H9 (cell line): Measurements from ENCODE around the gene SZRD1. TPM values are rescaled to one million over a fixed set of nuclear protein-coding genes. Genes with fewer than 3 reads are reported as not detected.

Experiments
- DNase-seq: peaks from one replicate; pipeline ENCODE4 v3.0.0-alpha.2; 2017
- H2AFZ ChIP-seq: one replicate; pipeline ENCODE4 v1.6.1; 2013; ENCODE audit warnings: mild to moderate bottlenecking, low read length, control low read depth, moderate library complexity
- H2AK5ac ChIP-seq: 2 replicates; pipeline ENCODE4 v1.6.1; 2013; ENCODE audit warnings: low read length, control low read depth, mixed read lengths; ENCODE audit not compliant: insufficient read length
- H2BK120ac ChIP-seq: one replicate; pipeline ENCODE4 v1.6.1; 2013; ENCODE audit warnings: low read depth, mild to moderate bottlenecking, low read length, control low read depth, inconsistent platforms; ENCODE audit not compliant: poor library complexity, severe bottlenecking
- H2BK12ac ChIP-seq: 2 replicates; pipeline ENCODE4 v1.6.1; 2013; ENCODE audit warnings: low read length, control low read depth, mixed read lengths, low read depth; ENCODE audit not compliant: insufficient read length
- H2BK15ac ChIP-seq: 2 replicates; pipeline ENCODE4 v1.6.1; 2013; ENCODE audit warnings: low read depth, low read length, control low read depth
- H2BK20ac ChIP-seq: one replicate; pipeline ENCODE4 v1.6.1; 2013; ENCODE audit warnings: low read depth, mild to moderate bottlenecking, low read length, control low read depth, inconsistent platforms; ENCODE audit not compliant: poor library complexity, severe bottlenecking
- H2BK5ac ChIP-seq: 2 replicates; pipeline ENCODE4 v1.6.1; 2013; ENCODE audit warnings: low read length, control low read depth, mixed read lengths; ENCODE audit not compliant: insufficient read length
- H3K14ac ChIP-seq: 2 replicates; pipeline ENCODE4 v1.6.1; 2013; ENCODE audit warnings: low read length, control low read depth; ENCODE audit not compliant: insufficient read depth
- H3K18ac ChIP-seq: 2 replicates; pipeline ENCODE4 v1.6.1; 2013; ENCODE audit warnings: low read depth, mild to moderate bottlenecking, mixed read lengths, low read length, control low read depth; ENCODE audit not compliant: insufficient read length
- H3K23ac ChIP-seq: 2 replicates; pipeline ENCODE4 v1.6.1; 2013; ENCODE audit warnings: low read length, control low read depth, mixed read lengths, low read depth; ENCODE audit not compliant: insufficient read length
- H3K23me2 ChIP-seq: 2 replicates; pipeline ENCODE4 v1.6.1; 2013; ENCODE audit warnings: low read depth, mild to moderate bottlenecking, mixed read lengths, low read length, control low read depth; ENCODE audit not compliant: insufficient read length, poor library complexity, severe bottlenecking
- H3K27ac ChIP-seq: 2 replicates; pipeline ENCODE4 v1.5.1; 2013; ENCODE audit warnings: low read length, control low read depth, mixed read lengths, low read depth; ENCODE audit not compliant: insufficient read length
- H3K27me3 ChIP-seq: 2 replicates; pipeline ENCODE4 v1.6.1; 2013; ENCODE audit warnings: low read length, control low read depth, inconsistent platforms; ENCODE audit not compliant: insufficient read depth
- H3K4ac ChIP-seq: 2 replicates; pipeline ENCODE4 v1.6.1; 2013; ENCODE audit warnings: low read depth, mild to moderate bottlenecking, control low read depth, inconsistent platforms, low read length, moderate library complexity
- H3K4me1 ChIP-seq: 2 replicates; pipeline ENCODE4 v1.6.1; 2013; ENCODE audit warnings: low read length, control low read depth, inconsistent platforms; ENCODE audit not compliant: insufficient read depth
- H3K4me2 ChIP-seq: 2 replicates; pipeline ENCODE4 v1.6.1; 2013; ENCODE audit warnings: low read length, control low read depth, mixed read lengths; ENCODE audit not compliant: insufficient read length, insufficient read depth
- H3K56ac ChIP-seq: 2 replicates; pipeline ENCODE4 v1.6.1; 2013; ENCODE audit warnings: low read depth, mild to moderate bottlenecking, mixed read lengths, low read length, control low read depth; ENCODE audit not compliant: insufficient read length
- H3K79me1 ChIP-seq: 2 replicates; pipeline ENCODE4 v1.6.1; 2013; ENCODE audit warnings: low read depth, mild to moderate bottlenecking, moderate library complexity, low read length, control low read depth, inconsistent platforms; ENCODE audit not compliant: insufficient read depth, poor library complexity, severe bottlenecking
- H3K79me2 ChIP-seq: 2 replicates; pipeline ENCODE4 v1.6.1; 2013; ENCODE audit warnings: low read length, control low read depth, inconsistent platforms; ENCODE audit not compliant: insufficient read depth
- H3K9ac ChIP-seq: 2 replicates; pipeline ENCODE4 v1.6.1; 2013; ENCODE audit warnings: low read length, control low read depth, mixed read lengths; ENCODE audit not compliant: insufficient read length; ENCODE audit errors: extremely low read depth
- H3K9me3 ChIP-seq: one replicate; pipeline ENCODE4 v1.6.1; 2013; ENCODE audit warnings: low read depth, low read length, inconsistent platforms; ENCODE audit not compliant: control insufficient read depth
- H3T11ph ChIP-seq: one replicate; pipeline ENCODE4 v1.6.1; 2013; ENCODE audit warnings: mild to moderate bottlenecking, low read length, control low read depth, inconsistent platforms
- H4K20me1 ChIP-seq: one replicate; pipeline ENCODE4 v1.6.1; 2013; ENCODE audit not compliant: control insufficient read depth, insufficient read length, insufficient read depth
- H4K5ac ChIP-seq: 2 replicates; pipeline ENCODE4 v1.6.1; 2013; ENCODE audit warnings: low read depth, mild to moderate bottlenecking, mixed read lengths, low read length, control low read depth; ENCODE audit not compliant: insufficient read length
- H4K8ac ChIP-seq: replicated peaks from 2 replicates; pipeline ENCODE4 v1.6.1; 2013; ENCODE audit warnings: low read length, control low read depth, mixed read lengths, low read depth; ENCODE audit not compliant: insufficient read length
- H4K91ac ChIP-seq: 2 replicates; pipeline ENCODE4 v1.6.1; 2013; ENCODE audit warnings: low read depth, mild to moderate bottlenecking, moderate library complexity, mixed read lengths, low read length, control low read depth; ENCODE audit not compliant: insufficient read length
- H3K27ac Mint-ChIP-seq, 3 experiments: 2 replicates in 2 of 3; 3 replicates in 1 of 3; pipeline ENCODE4 v1.8.0; 2020 to 2021; ENCODE audit warnings: mixed read lengths in 3 of 3, mild to moderate bottlenecking in 1 of 3, moderate library complexity in 1 of 3
- H3K27me3 Mint-ChIP-seq: 2 replicates; pipeline ENCODE4 v1.8.0; 2021; ENCODE audit warnings: low read depth, mild to moderate bottlenecking, moderate library complexity, mixed read lengths
- H3K36me3 Mint-ChIP-seq, 3 experiments: 2 replicates in 2 of 3; 3 replicates in 1 of 3; pipeline ENCODE4 v1.8.0; 2020 to 2021; ENCODE audit warnings: low read depth in 3 of 3, mixed read lengths in 3 of 3; ENCODE audit not compliant: insufficient read depth in 1 of 3
- H3K4me1 Mint-ChIP-seq, 2 experiments: 2 replicates each; pipeline ENCODE4 v1.8.0; 2020; ENCODE audit warnings: mixed read lengths in 2 of 2
- H3K4me3 Mint-ChIP-seq, 2 experiments: 2 replicates in 1 of 2; 3 replicates in 1 of 2; pipeline ENCODE4 v1.8.0; 2020 to 2021; ENCODE audit warnings: mild to moderate bottlenecking in 2 of 2, mixed read lengths in 2 of 2, moderate library complexity in 1 of 2
- H3K9me3 Mint-ChIP-seq, 2 experiments: 2 replicates in 1 of 2; 3 replicates in 1 of 2; pipeline ENCODE4 v1.8.0; 2020; ENCODE audit warnings: mild to moderate bottlenecking in 2 of 2, mixed read lengths in 2 of 2, moderate library complexity in 1 of 2
- WGBS: extraction: QIAGEN DNeasy Blood & Tissue Kit; methylation state at CpG from one replicate; pipeline ENCODE4 v1.1.7; 2013; ENCODE audit warnings: missing lambda C conversion rate, low lambda C conversion rate, mixed read lengths; ENCODE audit not compliant: insufficient read length; ENCODE audit errors: extremely low coverage; 5-methylcytosine and 5-hydroxymethylcytosine counted together
- total RNA-seq: library from RNA; stranded (reverse); gene quantifications from 2 replicates; pipeline ENCODE4 v1.2.1, GENCODE V29; 2021
- TF ChIP-seq, protein P1 (sequence below): fragments of 200-600 bp; sonication (generic); conservative IDR thresholded peaks from 3 replicates; pipeline ENCODE4 v1.8.0; 2021; ENCODE audit warnings: antibody characterized with exemption, mild to moderate bottlenecking

The SZRD1 gene
- total RNA-seq, 1 experiment from 2014 or later, result 118 TPM

DNA sequence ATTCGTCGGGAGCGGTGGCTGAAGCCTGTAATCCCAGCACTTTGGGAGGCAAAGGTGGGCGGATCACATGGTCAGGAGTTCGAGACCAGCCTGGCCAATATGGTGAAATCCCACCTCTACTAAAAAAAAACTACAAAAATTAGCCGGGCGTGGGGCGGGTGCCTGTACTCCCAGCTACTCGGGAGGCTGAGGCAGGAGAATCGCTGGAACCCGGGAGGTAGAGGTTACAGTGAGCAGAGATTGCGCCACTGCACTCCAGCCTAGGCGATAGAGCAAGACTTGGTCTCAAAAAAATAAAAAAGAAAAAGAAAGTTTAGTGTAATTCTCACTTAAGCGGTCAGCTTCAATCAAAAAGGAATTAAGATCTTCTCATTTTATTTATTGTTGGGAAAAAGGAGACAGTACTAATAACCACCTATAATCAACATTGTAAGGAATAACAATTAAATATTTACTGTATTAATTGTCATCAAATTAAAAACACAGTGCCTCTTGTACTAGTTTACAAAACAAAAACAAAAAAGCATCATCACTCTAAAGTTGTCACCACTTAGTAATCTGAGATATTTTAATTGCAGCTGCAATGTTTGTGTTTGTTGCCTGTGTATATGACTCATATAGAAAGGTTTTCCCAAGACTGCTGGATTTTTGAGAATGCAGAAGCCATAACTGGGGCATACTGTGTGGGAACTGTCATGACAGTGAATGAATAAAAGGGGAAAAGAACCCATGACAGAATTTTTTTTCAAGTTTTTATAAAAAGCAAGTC is 18.4 kb upstream of the SZRD1 start:
- H3K4me1 ChIP-seq, result no peaks in the 10 kb centered on the region

More for the DNA sequence above, 18.4 kb upstream of the SZRD1 start:
- Histone ChIP-seq H2BK120ac (no peak overlapping the region), H2AFZ (no peak overlapping the region), H3K14ac (no peak overlapping the region), H3K27ac (no peak overlapping the region), H3K18ac (no peak overlapping the region), H3T11ph (no peak overlapping the region), H3K56ac (no peak overlapping the region), H3K4me2 (no peak overlapping the region), H4K5ac (no peak overlapping the region), H3K27me3 (no peaks in the 10 kb centered on the region), H2AK5ac (no peak overlapping the region), H4K8ac (no peak overlapping the region), H4K91ac (no peak overlapping the region), H3K9ac (no peak overlapping the region), H3K9me3 (no peaks in the 10 kb centered on the region), H4K20me1 (no peaks in the 10 kb centered on the region), H2BK20ac (no peak overlapping the region), H3K79me2 (peaks cover 12% of the 10 kb centered on the region; the same call in 1 of the 2 replicates), H2BK5ac (no peak overlapping the region), H3K23ac (no peak overlapping the region), H3K4ac (no peak overlapping the region), H2BK12ac (no peak overlapping the region), H2BK15ac (no peak overlapping the region), H3K23me2 (peaks cover 11% of the 10 kb centered on the region), H3K79me1 (peaks cover 6% of the 10 kb centered on the region)
- no peak overlapping the region for H3K27ac Mint-ChIP-seq
- H3K4me3 Mint-ChIP-seq, result no peak overlapping the region
- H3K27me3 Mint-ChIP-seq, result no peaks in the 10 kb centered on the region
- no peaks in the 10 kb centered on the region for H3K36me3 Mint-ChIP-seq
- WGBS, result no CpG with 5 or more reads among the region's 14 CpGs
- TF ChIP-seq, protein P1, sequence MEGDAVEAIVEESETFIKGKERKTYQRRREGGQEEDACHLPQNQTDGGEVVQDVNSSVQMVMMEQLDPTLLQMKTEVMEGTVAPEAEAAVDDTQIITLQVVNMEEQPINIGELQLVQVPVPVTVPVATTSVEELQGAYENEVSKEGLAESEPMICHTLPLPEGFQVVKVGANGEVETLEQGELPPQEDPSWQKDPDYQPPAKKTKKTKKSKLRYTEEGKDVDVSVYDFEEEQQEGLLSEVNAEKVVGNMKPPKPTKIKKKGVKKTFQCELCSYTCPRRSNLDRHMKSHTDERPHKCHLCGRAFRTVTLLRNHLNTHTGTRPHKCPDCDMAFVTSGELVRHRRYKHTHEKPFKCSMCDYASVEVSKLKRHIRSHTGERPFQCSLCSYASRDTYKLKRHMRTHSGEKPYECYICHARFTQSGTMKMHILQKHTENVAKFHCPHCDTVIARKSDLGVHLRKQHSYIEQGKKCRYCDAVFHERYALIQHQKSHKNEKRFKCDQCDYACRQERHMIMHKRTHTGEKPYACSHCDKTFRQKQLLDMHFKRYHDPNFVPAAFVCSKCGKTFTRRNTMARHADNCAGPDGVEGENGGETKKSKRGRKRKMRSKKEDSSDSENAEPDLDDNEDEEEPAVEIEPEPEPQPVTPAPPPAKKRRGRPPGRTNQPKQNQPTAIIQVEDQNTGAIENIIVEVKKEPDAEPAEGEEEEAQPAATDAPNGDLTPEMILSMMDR, result no peak
- H3K4me1 Mint-ChIP-seq, result peaks cover 17 to 19% of the 10 kb centered on the region in 2 experiments
- DNase-seq, result no peak
- no peaks in the 10 kb centered on the region for H3K9me3 Mint-ChIP-seq
